Measurements from ENCODE around the gene TBC1D8.
A peak's percentile ranks its signal among the peaks of the same experiment; 100 is the strongest.
"Not testable (repeated sequence)": the region's sequence is repeated elsewhere in the genome, so short reads cannot be mapped to it uniquely, and the experiment has no call there.

The TBC1D8 gene

GRCh38 chr2:101064125-101064502 lies 87.1 kb downstream of the TBC1D8 start:
- FAIRE-seq: no peak

- no peak for FAIRE-seq
Observed at GRCh38 chr2:101063352-101064124, 87.6 kb downstream of the TBC1D8 start.

DNA sequence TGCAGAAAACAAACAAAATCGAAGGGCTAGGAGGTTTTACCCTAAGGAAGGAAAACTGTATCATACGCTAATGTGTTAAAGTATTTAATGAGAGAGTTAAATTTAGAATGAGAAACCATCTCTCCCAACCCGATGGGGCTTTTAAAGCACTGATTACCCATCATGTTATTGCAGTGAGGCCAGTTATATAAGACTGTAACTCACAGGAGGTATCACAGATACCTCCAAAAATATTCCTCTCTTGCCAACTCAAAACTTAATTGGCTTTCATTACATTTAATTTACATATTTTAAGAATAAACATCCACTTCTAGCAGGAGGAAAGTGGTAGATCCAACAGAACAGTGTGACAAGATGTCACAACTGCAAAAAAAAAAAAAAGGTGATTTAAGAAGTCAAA lies 92.8 kb downstream of the TBC1D8 start:
- no peak for FAIRE-seq

GRCh38 chr2:101057051-101057933 lies 93.9 kb downstream of the TBC1D8 start:
- no peak for FAIRE-seq

- no peak for FAIRE-seq
Observed at GRCh38 chr2:101053117-101053516, 98.1 kb downstream of the TBC1D8 start.

DNA sequence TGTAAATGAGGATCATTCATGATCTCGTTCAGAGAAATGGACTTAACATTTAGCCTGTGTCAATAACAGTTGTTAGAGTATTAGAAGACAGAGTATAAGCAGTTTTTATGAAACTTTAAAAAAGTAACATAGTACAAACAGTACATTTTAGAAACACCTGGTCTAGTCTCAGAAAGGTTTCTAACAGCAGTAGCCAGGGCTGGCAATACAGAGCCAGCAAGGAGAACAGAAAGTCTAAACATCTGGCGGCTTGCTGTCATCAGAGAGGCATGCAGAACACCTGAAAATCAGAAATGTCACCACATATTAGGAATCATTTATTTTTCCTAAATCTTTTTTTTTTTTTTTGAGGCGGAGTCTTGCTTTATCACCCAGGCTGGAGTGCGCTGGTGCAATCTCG lies 99.0 kb downstream of the TBC1D8 start:
- no peak for FAIRE-seq

GRCh38 chr2:101050886-101051285 lies 100.3 kb downstream of the TBC1D8 start:
- FAIRE-seq: not testable (repeated sequence)

DNA sequence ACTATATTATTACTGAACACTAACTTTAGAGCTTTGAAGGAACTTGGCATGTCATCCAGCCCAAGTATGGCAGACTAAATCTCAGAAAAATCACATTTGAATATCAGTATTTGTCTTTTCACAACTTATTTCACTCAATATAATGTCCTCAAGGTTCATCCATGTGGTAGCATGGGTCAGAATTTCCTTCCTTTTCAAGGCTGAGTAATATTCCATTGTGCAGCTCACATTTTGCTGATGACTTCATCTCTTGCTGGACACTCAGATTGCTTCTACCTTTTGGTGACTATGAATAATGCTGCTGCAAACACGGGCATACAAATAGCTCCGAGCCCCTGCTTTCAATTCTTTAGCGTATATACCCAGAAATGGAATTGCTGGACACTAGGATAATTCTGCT lies 102.4 kb downstream of the TBC1D8 start:
- no peak for FAIRE-seq

DNA sequence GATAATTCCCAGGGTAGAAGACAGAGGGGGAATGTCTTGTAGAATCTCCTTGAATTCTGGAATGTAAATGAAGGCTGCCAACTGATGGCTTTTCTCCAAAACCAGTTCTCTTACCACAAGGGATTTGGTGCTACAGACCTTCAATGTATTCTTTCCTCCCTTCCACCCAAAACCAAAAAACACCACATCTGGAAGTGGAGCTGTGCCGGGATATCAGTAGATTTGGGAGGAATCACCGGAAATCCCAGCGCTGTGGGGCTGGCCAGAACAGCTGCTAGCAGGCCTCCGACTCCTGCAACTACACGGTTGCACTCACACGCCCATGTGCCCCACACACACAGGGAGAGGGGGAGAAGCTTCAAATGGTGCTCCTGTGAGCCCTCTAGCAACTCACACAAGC lies 103.4 kb downstream of the TBC1D8 start:
- no peak for FAIRE-seq

DNA sequence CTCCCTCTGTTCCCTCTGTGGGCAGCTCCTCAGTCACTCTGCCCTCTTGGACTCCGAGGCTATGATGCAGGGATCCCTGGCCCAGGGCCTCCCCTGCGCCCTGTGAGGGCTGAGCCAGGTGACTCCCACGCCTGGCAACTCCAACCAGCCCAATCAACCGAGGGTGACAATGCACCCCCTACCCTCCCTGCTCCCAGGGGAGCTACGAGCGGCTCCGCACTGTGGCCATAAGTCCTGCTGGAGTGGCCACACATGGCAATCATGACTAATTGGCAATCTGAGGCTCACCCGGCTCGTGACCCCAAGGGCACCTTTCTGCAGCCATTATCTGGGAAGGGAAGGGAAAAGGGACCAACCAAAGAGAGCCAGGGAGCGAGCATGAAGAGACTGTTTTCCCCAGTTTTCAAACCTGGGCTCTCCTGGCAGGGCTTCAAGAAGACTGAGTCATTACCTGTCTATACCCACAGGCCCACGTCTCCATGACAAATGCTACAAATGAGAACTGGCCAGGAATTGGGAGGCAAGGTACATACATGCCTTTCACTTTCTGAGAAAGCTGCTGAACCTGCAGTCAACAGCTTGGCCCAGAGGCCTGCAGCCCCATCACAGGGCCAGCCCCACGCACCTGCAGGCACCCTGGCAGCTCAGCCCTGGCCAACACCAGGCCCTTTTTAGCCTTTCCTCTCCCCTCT lies 104.0 kb downstream of the TBC1D8 start:
- FAIRE-seq: no peak

DNA sequence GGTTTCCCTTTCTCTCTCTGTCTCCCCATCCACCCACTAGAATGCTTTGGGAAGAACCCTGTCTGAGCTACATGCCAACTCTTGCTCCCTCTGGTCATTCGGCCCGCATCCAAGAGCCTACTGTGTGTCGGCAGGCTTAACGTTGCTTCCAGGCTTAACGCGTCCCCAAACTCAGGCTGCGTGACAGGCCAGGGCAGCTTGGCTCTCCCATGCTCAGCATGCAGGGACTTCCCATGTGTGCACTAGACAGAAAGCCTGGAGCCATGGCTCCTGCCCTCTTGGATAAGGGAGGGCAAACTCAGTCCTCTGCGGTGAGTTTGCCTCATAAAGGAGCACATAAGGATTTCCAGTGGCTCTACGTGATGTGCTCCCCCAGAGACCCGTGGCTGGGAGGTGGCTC lies 105.9 kb downstream of the TBC1D8 start:
- no peak for FAIRE-seq

- FAIRE-seq: no peak
Observed at GRCh38 chr2:101041413-101041812, 109.8 kb downstream of the TBC1D8 start.

DNA sequence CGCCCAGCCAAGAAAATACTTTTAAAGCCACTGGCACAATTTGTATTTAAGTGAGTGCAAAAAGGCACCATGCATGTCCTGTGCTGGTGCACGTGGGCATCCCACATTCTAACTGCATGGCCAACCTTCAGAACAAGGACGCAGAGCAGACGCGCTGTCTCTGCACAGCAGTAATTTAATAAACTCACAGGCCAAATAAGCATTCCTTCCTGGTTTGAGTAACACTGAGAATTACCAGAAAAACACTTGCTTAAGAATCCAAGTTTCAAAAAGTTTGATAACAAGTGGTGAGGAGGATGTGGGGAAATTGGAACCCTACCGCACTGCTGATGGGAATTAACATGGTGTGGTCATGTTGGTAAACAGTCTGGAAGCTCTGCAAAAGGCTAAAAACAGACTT lies 110.4 kb downstream of the TBC1D8 start:
- no peak for FAIRE-seq

DNA sequence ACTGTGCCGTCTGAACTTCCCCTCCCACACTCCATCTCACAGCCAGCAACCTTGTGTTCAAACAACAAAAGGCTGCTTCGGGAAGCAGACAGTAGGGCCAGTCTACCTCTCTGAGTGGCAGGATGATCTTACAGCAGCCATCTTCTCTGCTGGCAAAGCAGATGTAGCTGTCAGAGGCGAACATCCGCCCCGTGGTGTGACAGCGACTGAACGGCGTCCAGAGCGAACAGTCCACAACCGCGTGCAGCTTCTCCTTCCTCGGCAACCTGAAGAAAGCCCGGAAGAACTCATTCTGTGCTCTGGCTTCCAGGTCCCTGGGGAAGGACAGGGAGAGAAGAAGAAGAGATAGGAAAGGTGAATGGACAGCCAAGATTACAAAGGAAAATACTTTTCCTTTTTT lies 111.1 kb downstream of the TBC1D8 start:
- no peak for FAIRE-seq

DNA sequence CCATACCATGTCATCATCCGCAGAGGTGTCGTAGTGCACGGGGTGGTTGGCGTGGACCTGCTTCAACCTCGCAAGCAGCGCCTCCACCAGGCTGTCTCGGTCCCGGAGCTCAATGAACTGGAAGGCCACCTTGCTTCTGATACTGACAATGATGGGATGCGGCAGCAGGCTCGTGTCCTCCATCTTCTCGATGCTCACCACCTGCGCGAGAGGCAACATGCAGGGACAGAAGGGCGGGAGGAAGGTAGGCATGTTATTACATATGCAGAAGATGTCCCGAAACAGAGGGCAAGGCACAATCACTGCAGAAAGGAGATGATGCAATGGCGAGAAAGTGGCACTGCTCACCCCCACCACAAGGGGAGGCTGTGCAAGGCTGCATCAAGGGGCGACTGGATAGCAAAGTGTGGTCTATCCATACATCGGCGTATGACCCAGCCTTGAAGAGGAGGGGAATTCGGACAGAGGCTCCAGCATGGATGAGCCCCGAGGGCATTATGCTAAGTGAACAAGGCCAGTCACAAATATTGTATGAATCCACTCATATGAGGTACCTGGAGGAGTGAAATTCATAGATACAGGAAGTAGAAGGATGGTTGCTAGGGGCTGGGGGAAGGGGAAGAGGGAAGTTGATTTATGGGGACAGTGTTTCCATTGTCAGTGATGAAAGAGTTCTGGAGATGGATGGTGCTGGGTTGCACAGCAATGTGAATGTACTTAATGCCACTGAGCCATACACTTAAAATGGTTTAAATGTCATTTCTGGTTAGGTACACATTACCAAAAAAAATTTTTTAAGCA lies 112.5 kb downstream of the TBC1D8 start:
- FAIRE-seq: no peak

DNA sequence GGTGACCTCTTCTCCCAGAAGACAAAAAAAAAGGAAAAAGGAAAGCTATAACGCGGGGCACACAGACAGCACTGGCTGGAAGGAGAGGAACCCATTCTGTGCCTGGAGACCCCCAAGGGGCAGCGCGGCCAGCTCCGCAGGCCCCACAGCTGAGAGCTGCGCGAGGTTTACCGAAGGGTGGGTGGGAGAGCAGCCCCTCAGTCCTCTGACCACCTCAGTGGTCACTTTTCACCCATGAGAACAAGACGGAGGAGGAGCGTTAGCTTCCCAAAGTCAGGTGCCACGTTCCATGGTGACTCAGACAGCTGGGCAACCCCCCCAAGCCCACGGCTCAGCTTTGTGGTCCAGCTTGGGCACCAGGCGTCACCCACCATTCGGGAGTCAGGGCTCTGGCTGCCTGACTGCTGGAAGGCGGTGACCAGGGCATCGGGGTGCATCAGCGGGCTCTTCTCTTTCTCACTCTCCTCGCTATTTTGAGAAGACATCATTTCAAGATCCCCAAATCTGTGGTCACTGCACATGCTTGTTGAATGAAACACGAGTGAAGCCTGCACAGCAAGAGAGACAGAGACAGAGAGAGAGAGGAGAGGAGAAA lies 113.9 kb downstream of the TBC1D8 start:
- no peak for FAIRE-seq

GRCh38 chr2:101036562-101036961 lies 114.6 kb downstream of the TBC1D8 start:
- FAIRE-seq: peak; percentile 83

- FAIRE-seq: no peak
Observed at GRCh38 chr2:101032084-101032776, 119.0 kb downstream of the TBC1D8 start.

DNA sequence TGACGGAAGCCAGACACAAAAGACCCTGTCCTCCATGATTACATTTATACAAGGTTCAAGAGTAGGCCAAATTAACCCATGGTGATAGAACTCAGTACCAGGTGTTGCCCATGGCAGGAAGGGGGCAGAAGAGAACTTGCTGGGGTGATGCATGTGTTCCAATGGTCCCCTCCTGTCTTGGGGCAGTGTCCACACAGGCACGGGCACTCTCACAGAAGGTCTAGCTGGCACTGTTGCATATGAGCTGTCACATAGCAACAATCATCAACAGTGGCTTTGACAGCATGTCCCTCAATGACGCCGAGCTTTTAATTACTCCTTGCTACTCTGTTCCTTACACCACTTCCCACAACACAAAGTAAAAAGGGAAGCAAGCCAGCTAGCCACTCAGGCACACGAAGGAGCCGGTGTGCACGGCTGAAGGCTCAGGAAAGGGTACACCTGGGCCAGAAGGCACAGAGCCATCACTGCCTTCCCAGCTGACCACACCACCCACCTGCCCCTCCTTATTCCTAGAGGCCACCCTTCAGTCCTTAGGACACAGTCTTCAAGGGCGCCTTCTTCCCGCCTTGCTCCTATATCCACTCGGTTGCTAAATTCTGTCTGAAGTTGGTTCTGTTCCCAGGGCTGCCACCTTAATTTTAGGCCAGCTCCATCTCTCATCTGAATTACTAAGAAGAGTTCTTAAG lies 120.2 kb downstream of the TBC1D8 start:
- FAIRE-seq: no peak

GRCh38 chr2:101027852-101028251 lies 123.3 kb downstream of the TBC1D8 start:
- no peak for FAIRE-seq

GRCh38 chr2:101026923-101027469 lies 124.2 kb downstream of the TBC1D8 start:
- no peak for FAIRE-seq

Measured in A204.1 (cell line).